Endothelial cell of umbilical vein (primary cell): ENCODE data around the gene SEMG1. TPM values are rescaled to one million over a fixed set of nuclear protein-coding genes. Genes with fewer than 3 reads are reported as not detected.

Source experiments
- BruUV-seq: library from RNA; stranded (reverse); fragments of 400-500 nt; replicated peaks from 2 replicates; lab custom pipeline; 2021; lab: Mats Ljungman, UMichigan
- CTCF ChIA-PET: fragments of 300-600, 350-600 bp; sonication (Branson Sonifier 250); formaldehyde crosslinking; loops from one replicate; lab custom pipeline; 2021; ENCODE audit warnings: antibody characterized with exemption, inconsistent platforms; lab: Charles Lee
- POLR2A ChIA-PET: fragments of 300-600, 350-600 bp; sonication (Branson Sonifier 250); formaldehyde crosslinking; loops from one replicate; lab custom pipeline; 2021; ENCODE audit warnings: antibody characterized with exemption, inconsistent platforms; lab: Charles Lee
- DNase-seq: peaks from one replicate; pipeline ENCODE4 v3.0.0-alpha.2; 2011; ENCODE audit warnings: low read depth, low spot score
- FAIRE-seq: peaks from 2 replicates; lab custom pipeline; 2011; peaks lifted over from hg19 to GRCh38; lab: Jason Lieb, UNC
- H2AFZ ChIP-seq: 2 replicates; pipeline ENCODE4 v1.6.0; 2012; ENCODE audit warnings: low read depth, low read length, control low read depth, inconsistent platforms
- H3K27ac ChIP-seq: 2 replicates; pipeline ENCODE4 v1.5.1; 2011; ENCODE audit warnings: low read depth, mild to moderate bottlenecking, control low read depth, low read length, moderate library complexity; ENCODE audit not compliant: insufficient read depth
- H3K27me3 ChIP-seq, 2 experiments: 2 replicates each; pipeline versions ENCODE4 v1.6.0 to v1.6.1; 2011; ENCODE audit warnings: low read length in 2 of 2, mixed read lengths in 1 of 2; ENCODE audit not compliant: control insufficient read depth in 2 of 2, insufficient read depth in 2 of 2
- H3K36me3 ChIP-seq, 2 experiments: 2 replicates in 1 of 2; 3 replicates in 1 of 2; pipeline ENCODE4 v1.5.1; 2011; ENCODE audit warnings: low read length in 2 of 2, mild to moderate bottlenecking in 1 of 2, moderate library complexity in 1 of 2; ENCODE audit not compliant: control insufficient read depth in 2 of 2, insufficient read depth in 2 of 2; ENCODE audit errors: extremely low read depth in 1 of 2
- H3K4me1 ChIP-seq: 3 replicates; pipeline ENCODE4 v1.5.1; 2011; ENCODE audit warnings: mild to moderate bottlenecking, low read length; ENCODE audit not compliant: control insufficient read depth, insufficient read depth; ENCODE audit errors: extremely low read depth
- H3K4me2 ChIP-seq: 2 replicates; pipeline ENCODE4 v1.6.1; 2011; ENCODE audit warnings: low read length, control low read depth, mixed read lengths; ENCODE audit not compliant: insufficient read depth
- H3K4me3 ChIP-seq, 3 experiments: fragments of 200-600 bp in 1 of 3; sonication (generic), shearing (Covaris generic) in 1 of 3; replicated peaks in 1 of 3; 2 replicates each; pipeline ENCODE4 v1.5.1; 2011 to 2016; ENCODE audit warnings: control low read depth in 3 of 3, low read length in 3 of 3, mild to moderate bottlenecking in 2 of 3, inconsistent platforms in 1 of 3, low read depth in 1 of 3, moderate library complexity in 1 of 3; ENCODE audit not compliant: insufficient read depth in 1 of 3
- H3K79me2 ChIP-seq: 2 replicates; pipeline ENCODE4 v1.6.0; 2012; ENCODE audit warnings: low read length, inconsistent platforms; ENCODE audit not compliant: control insufficient read depth, insufficient read depth
- H3K9ac ChIP-seq: replicated peaks from 2 replicates; pipeline ENCODE3; 2011; ENCODE audit warnings: low read length, control low read depth; ENCODE audit not compliant: insufficient read depth; ENCODE audit errors: extremely low read depth
- H3K9me1 ChIP-seq: replicated peaks from 3 replicates; pipeline ENCODE4 v1.6.0; 2011; ENCODE audit warnings: mild to moderate bottlenecking, low read length; ENCODE audit not compliant: control insufficient read depth, insufficient read depth; ENCODE audit errors: extremely low read depth
- H3K9me3 ChIP-seq: replicated peaks from 2 replicates; pipeline ENCODE4 v1.5.1; 2012; ENCODE audit warnings: low read length, inconsistent platforms; ENCODE audit not compliant: control insufficient read depth, insufficient read depth
- H4K20me1 ChIP-seq: replicated peaks from 2 replicates; pipeline ENCODE3; 2011; ENCODE audit warnings: mild to moderate bottlenecking, low read length; ENCODE audit not compliant: control insufficient read depth, insufficient read depth; ENCODE audit errors: extremely low read depth
- EZH2 ChIP-seq: IDR thresholded peaks from 2 replicates; pipeline ENCODE4 v1.6.1; 2012; ENCODE audit warnings: borderline replicate concordance, low read depth, mild to moderate bottlenecking, moderate library complexity, low read length, inconsistent platforms; ENCODE audit not compliant: severe bottlenecking
- FOS ChIP-seq: IDR thresholded peaks from 2 replicates; pipeline ENCODE4 v1.6.1; 2011; ENCODE audit warnings: mild to moderate bottlenecking, low read length, moderate library complexity, borderline replicate concordance; ENCODE audit not compliant: insufficient read depth
- GATA2 ChIP-seq: IDR thresholded peaks from 2 replicates; pipeline ENCODE4 v1.7.0; 2011; ENCODE audit warnings: low read depth, mild to moderate bottlenecking, moderate library complexity, mixed read lengths, low read length; ENCODE audit not compliant: insufficient read length, insufficient read depth
- JUN ChIP-seq: IDR thresholded peaks from 2 replicates; pipeline ENCODE4 v1.6.1; 2011; ENCODE audit warnings: borderline replicate concordance, low read depth; ENCODE audit not compliant: insufficient read length, insufficient read depth
- MYC ChIP-seq: IDR thresholded peaks from one replicate; pipeline ENCODE4 v1.6.1; 2011; ENCODE audit warnings: mild to moderate bottlenecking, low read depth, low read length
- POLR2AphosphoS5 ChIP-seq: IDR thresholded peaks from 2 replicates; pipeline ENCODE4 v1.6.1; 2012; ENCODE audit warnings: low read depth, mild to moderate bottlenecking, control low read depth, low read length, moderate library complexity; ENCODE audit not compliant: insufficient read depth
- dilution Hi-C: fragments of 300-500 bp; cut with MboI; formaldehyde crosslinking; loops from one replicate; pipeline ENCODE4 v1.15.0; 2019; ENCODE audit warnings: low sequenced_read_pairs; ENCODE audit not compliant: extremely low pct_ligation_motif_present
- intact Hi-C: fragments of 100-400 bp; cut with micrococcal nuclease; formaldehyde crosslinking; loops from one replicate; pipeline ENCODE4 v1.10.0; 2022
- polyA plus RNA-seq, 4 experiments: library from polyadenylated mRNA; depleted of rRNA in 3 of 4; stranded (reverse) in 3 of 4; unstranded in 1 of 4; fragments of >200 nt; gene quantifications; 2 replicates each; pipeline versions ENCODE4 v1.2.1 to v1.2.3, GENCODE V29; 2011 to 2012; ENCODE audit warnings: missing spikeins in 1 of 4
- total RNA-seq: library from RNA; stranded (reverse); gene quantifications from 2 replicates; pipeline ENCODE4 v1.2.3, GENCODE V29; 2021
- TF ChIP-seq, protein P1 (sequence below), 2 donors: IDR thresholded peaks; 1 replicate in 1 of 2; 2 replicates in 1 of 2; pipeline ENCODE4 v1.5.1; 2011; ENCODE audit warnings: low read length in 2 of 2, mild to moderate bottlenecking in 2 of 2, moderate library complexity in 2 of 2, control low read depth in 1 of 2, inconsistent platforms in 1 of 2, low read depth in 1 of 2; ENCODE audit not compliant: insufficient read depth in 1 of 2; ENCODE audit errors: extremely low read depth in 1 of 2
- TF ChIP-seq, protein P2 (sequence below): IDR thresholded peaks from 2 replicates; pipeline ENCODE4 v1.6.1; 2011; ENCODE audit not compliant: insufficient read depth, insufficient read length

SEMG1 gene
- total and polyA plus RNA-seq, 2 donors (not counting 3 experiments of a cell fraction or from before 2014, with no cell fraction given): not detected

DNA sequence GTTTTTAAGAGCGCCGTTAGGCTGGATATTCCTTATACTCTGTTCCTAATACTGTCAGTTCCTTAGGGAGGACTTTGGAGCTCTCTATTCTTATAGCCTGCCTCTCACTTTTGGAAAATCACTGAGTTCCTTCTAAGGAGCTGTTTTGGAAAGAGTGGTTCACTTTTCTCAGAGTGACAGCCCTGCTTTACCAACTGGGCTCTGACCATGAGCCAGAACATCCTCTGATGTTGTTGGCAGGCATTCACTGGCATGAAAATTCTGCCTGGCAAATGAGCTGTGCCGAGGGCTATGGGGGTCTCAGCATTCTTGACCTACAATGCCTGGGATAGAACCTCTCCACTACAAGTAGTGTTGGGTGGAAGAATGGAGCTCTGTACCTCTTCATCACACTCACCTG is 14.9 kb upstream of the SEMG1 start:
- Histone ChIP-seq H2AFZ (no peak overlapping the region), H3K9me3 (no peaks in the 10 kb centered on the region), H3K4me1 (no peaks in the 10 kb centered on the region), H3K79me2 (no peaks in the 10 kb centered on the region), H3K9ac (no peak overlapping the region), H3K9me1 (no peaks in the 10 kb centered on the region), H3K27ac (no peak overlapping the region), H3K36me3 (no peaks in the 10 kb centered on the region), H3K4me2 (no peak overlapping the region), H3K27me3 (peaks cover 2 to 5% of the 10 kb centered on the region in 2 experiments), H4K20me1 (no peaks in the 10 kb centered on the region), H3K4me3 (no peak overlapping the region)
- POLR2A ChIA-PET: no interaction called here
- FAIRE-seq (no peak), DNase-seq (no peak)
- BruUV-seq: no TSS peak
- TF ChIP-seq, protein P1, sequence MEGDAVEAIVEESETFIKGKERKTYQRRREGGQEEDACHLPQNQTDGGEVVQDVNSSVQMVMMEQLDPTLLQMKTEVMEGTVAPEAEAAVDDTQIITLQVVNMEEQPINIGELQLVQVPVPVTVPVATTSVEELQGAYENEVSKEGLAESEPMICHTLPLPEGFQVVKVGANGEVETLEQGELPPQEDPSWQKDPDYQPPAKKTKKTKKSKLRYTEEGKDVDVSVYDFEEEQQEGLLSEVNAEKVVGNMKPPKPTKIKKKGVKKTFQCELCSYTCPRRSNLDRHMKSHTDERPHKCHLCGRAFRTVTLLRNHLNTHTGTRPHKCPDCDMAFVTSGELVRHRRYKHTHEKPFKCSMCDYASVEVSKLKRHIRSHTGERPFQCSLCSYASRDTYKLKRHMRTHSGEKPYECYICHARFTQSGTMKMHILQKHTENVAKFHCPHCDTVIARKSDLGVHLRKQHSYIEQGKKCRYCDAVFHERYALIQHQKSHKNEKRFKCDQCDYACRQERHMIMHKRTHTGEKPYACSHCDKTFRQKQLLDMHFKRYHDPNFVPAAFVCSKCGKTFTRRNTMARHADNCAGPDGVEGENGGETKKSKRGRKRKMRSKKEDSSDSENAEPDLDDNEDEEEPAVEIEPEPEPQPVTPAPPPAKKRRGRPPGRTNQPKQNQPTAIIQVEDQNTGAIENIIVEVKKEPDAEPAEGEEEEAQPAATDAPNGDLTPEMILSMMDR (IDR thresholded peaks at IDR 0.05; ENCODE audit: extremely low read depth in 1 of 2, insufficient read depth in 1 of 2, low read depth in 1 of 2, low read length in 2 of 2): no peak
- TF ChIP-seq FOS: no peak
- TF ChIP-seq EZH2: no peak
- no peak for TF ChIP-seq MYC
- TF ChIP-seq POLR2AphosphoS5: no peak
- TF ChIP-seq, protein P2, sequence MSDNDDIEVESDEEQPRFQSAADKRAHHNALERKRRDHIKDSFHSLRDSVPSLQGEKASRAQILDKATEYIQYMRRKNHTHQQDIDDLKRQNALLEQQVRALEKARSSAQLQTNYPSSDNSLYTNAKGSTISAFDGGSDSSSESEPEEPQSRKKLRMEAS: no peak
- CTCF ChIA-PET: no interaction called here
- intact Hi-C loops (no loop called here), dilution Hi-C loops (no loop called here)

DNA sequence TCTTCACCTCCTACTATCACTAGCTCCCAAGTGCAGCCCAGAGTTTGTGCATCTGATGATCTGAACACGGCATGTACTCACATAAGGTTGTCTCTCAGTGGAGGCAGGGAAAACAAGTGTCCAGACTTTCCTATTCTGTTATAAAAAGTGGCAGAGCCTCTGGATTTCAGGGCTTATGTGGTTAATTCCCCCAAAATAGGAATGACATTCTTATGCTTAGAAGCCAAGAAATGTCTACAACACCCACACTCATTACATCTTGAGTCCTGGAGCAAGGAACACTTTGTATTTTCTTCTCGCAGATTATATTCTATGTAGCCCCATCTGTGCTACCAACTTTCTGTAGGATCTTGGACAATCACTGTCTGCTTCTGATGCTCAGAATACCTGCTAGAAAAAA is 13.5 kb upstream of the SEMG1 start:
- Histone ChIP-seq H4K20me1 (no peaks in the 10 kb centered on the region), H3K36me3 (no peaks in the 10 kb centered on the region), H3K27ac (no peak overlapping the region), H3K4me3 (no peak overlapping the region), H3K9me1 (no peaks in the 10 kb centered on the region), H3K9me3 (no peaks in the 10 kb centered on the region), H3K79me2 (no peaks in the 10 kb centered on the region), H3K27me3 (peaks cover 2 to 8% of the 10 kb centered on the region in 2 experiments), H3K4me2 (no peak overlapping the region), H2AFZ (no peak overlapping the region), H3K9ac (no peak overlapping the region), H3K4me1 (no peaks in the 10 kb centered on the region)
- ChIA-PET CTCF (interaction anchor here (0.9 to 1.2 kb wide), 2 partner anchors 12 to 54 kb away, joined by 3 to 4 read pairs; no protein-coding TSS in a partner anchor), POLR2A (no interaction called here)
- no TSS peak for BruUV-seq
- intact Hi-C loops (no loop called here), dilution Hi-C loops (no loop called here)
- no peak for DNase-seq
- TF ChIP-seq EZH2 (no peak), MYC (no peak), GATA2 (no peak), JUN (no peak), POLR2AphosphoS5 (no peak)
- TF ChIP-seq, protein P2: no peak
- FAIRE-seq: no peak
